Ascending aorta (tissue), 2 donors: ENCODE data around the gene SH3RF3. TPM values are rescaled to one million over a fixed set of nuclear protein-coding genes. Genes with fewer than 3 reads are reported as not detected.
A peak's percentile ranks its signal among the peaks of the same experiment; 100 is the strongest.

Experiments
- DNase-seq, 2 donors: peaks; one replicate each; pipeline ENCODE4 v3.0.0-alpha.2; 2019; ENCODE audit warnings: low spot score in 2 of 2
- H3K27ac ChIP-seq, 2 donors: fragments of 200-600 bp; sonication (generic); one replicate each; pipeline ENCODE4 v1.5.1; 2016 to 2017; ENCODE audit warnings: mild to moderate bottlenecking in 1 of 2
- H3K27me3 ChIP-seq: fragments of 200-600 bp; sonication (generic); one replicate; pipeline ENCODE4 v1.5.1; 2017
- H3K36me3 ChIP-seq, 2 donors: fragments of 200-600 bp; sonication (generic); one replicate each; pipeline ENCODE4 v1.5.1; 2016
- H3K4me1 ChIP-seq, 2 donors: fragments of 200-600 bp; sonication (generic); one replicate each; pipeline ENCODE4 v1.5.1; 2016 to 2017; ENCODE audit warnings: mild to moderate bottlenecking in 1 of 2
- H3K4me3 ChIP-seq, 2 donors: fragments of 200-600 bp; sonication (generic); one replicate each; pipeline ENCODE4 v1.5.1; 2016 to 2017; ENCODE audit warnings: mild to moderate bottlenecking in 1 of 2
- H3K9me3 ChIP-seq, 2 donors: fragments of 200-600 bp; sonication (generic); one replicate each; pipeline ENCODE4 v1.5.1; 2016
- CTCF ChIP-seq, 3 experiments: fragments of 200-600 bp in 2 of 3; fragments of 450-650 bp in 1 of 3; sonication (generic) in 2 of 3; IDR thresholded peaks; one replicate each; pipeline ENCODE4 v1.5.1; 2016 to 2019; ENCODE audit warnings: antibody characterized with exemption in 3 of 3, mild to moderate bottlenecking in 1 of 3, moderate library complexity in 1 of 3
- intact Hi-C: fragments of 100-400 bp; cut with DNase I; formaldehyde crosslinking; loops from one replicate; pipeline ENCODE4 v1.15.1; 2023
- total RNA-seq: library from RNA; depleted of rRNA; stranded (reverse); fragments of >200 nt; gene quantifications from one replicate; pipeline ENCODE4 v1.1.0, GENCODE V29; 2016

SH3RF3 gene
- total RNA-seq, 1 donor from 2014 or later = 53.5 TPM

- Histone ChIP-seq H3K27me3 (no peaks in the 10 kb centered on the region), H3K9me3 (no peaks in the 10 kb centered on the region), H3K4me1 (peaks cover 0 to 3% of the 10 kb centered on the region in 2 donors), H3K4me3 (no peak overlapping the region), H3K36me3 (peaks cover 0 to 13% of the 10 kb centered on the region in 2 donors), H3K27ac (no peak overlapping the region)
- TF ChIP-seq CTCF (IDR thresholded peaks at IDR 0.05) = peak; percentile 91 to 96 (median 92)
- DNase-seq = peak in 1 of 2 donors; percentile 76
- intact Hi-C loops = loop anchor here (1.0 to 2.0 kb wide), 3 partner anchors 67 to 190 kb away; partner anchors contain the start of gene SEPTIN10
Measured at GRCh38 chr2:109545828-109546713, 417.1 kb downstream of the SH3RF3 start.

- no peaks in the 10 kb centered on the region for H3K9me3 ChIP-seq
- peaks cover 4 to 16% of the 10 kb centered on the region in 2 donors for H3K36me3 ChIP-seq
- peaks cover 0 to 3% of the 10 kb centered on the region in 2 donors for H3K4me1 ChIP-seq
- intact Hi-C loops = loop anchor here (2.0 kb wide), 1 partner anchor 66 kb away; the partner anchor contains the start of gene SEPTIN10
- H3K27ac ChIP-seq = no peak overlapping the region
- no peak for TF ChIP-seq CTCF (IDR thresholded peaks at IDR 0.05)
- H3K4me3 ChIP-seq = no peak overlapping the region
- no peak for DNase-seq
- no peaks in the 10 kb centered on the region for H3K27me3 ChIP-seq
Measured at GRCh38 chr2:109547280-109547679, 418.3 kb downstream of the SH3RF3 start.

GRCh38 chr2:109549016-109549590 lies 420.1 kb downstream of the SH3RF3 start:
- no peaks in the 10 kb centered on the region for H3K27me3 ChIP-seq
- H3K9me3 ChIP-seq = no peaks in the 10 kb centered on the region
- intact Hi-C loops = no loop called here
- H3K4me1 ChIP-seq = peaks cover 0 to 3% of the 10 kb centered on the region in 2 donors
- H3K36me3 ChIP-seq = peaks cover 8 to 24% of the 10 kb centered on the region in 2 donors
- no peak overlapping the region for H3K4me3 ChIP-seq
- peak overlapping the region in 1 of 2 donors; percentile 8 for H3K27ac ChIP-seq
- no peak for DNase-seq
- no peak for TF ChIP-seq CTCF (IDR thresholded peaks at IDR 0.05)

Other genes starting within 250 kb of the SH3RF3 start
- not detected for gene EDAR, start 140.0 kb upstream of the SH3RF3 start, total RNA-seq